HG03039 (cell line): ENCODE data around the gene SREBF1.

Experiments used
- ATAC-seq: cut with Tn5 transposase; IDR thresholded peaks from one replicate; pipeline ENCODE4 v1.9.1; 2021; ENCODE audit warnings: mild to moderate bottlenecking, moderate library complexity; ENCODE audit not compliant: unreplicated experiment

The SREBF1 gene

GRCh38 chr17:17859909-17860765, 23.4 kb upstream of the SREBF1 start:
- peak; percentile 63 for ATAC-seq

GRCh38 chr17:17857496-17857895, 20.7 kb upstream of the SREBF1 start:
- ATAC-seq, result no peak

GRCh38 chr17:17856386-17856785, 19.6 kb upstream of the SREBF1 start:
- no peak for ATAC-seq

DNA sequence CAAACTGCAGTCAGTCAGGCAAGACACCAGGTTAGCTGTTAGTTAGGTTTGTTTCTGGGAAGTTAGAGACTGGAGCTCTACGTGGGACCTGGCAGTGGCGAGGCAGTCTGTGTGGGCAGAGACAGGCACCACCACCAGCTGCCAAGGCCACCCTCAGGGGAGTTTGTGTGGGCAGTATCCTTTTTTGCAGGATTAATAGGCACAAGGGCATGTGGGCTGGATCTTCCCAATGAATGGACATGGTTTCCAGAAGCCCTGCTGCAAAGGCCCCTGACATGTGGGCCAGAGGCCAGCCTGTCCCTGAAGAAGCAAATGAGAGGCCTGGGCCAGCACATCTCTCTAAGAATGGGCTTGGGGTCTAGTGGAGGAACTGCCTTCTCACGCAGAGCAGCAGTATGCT, 19.2 kb upstream of the SREBF1 start:
- ATAC-seq, result no peak

DNA sequence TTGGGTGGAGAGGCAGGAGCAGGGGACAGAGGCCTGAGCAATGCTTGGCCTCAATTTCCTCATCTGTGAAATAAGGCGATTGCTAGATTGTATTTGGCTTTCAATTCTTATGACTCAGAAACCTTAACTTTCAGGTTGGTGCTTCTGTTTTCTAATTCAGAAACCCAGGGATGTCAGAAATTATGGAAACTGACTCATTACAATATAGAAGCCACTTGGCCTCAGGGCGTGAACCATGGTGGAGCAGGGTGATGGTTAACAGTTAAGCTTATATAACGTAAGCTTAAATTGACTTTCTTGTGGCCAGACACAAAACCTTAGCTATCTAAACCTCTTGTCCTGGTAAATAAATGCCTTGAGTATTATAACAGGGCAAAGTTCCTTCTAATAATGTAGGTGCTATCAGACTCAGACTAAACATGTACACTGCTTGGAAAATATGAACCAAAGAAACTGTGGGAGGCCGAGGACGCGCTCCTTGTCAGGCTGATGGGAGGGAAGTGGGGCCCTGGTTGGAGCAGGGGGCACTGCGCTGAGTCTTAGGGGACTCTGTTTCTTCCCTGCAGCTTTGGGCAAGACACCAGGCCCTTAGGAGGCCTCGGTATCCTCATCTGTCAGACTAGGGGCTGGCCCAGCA, 17.1 kb upstream of the SREBF1 start:
- no peak for ATAC-seq

- ATAC-seq, result no peak
Observed at GRCh38 chr17:17852930-17853329, 16.1 kb upstream of the SREBF1 start.

GRCh38 chr17:17851103-17852002, 14.6 kb upstream of the SREBF1 start:
- ATAC-seq, result no peak

GRCh38 chr17:17849845-17850373, 13.1 kb upstream of the SREBF1 start:
- ATAC-seq, result no peak

DNA sequence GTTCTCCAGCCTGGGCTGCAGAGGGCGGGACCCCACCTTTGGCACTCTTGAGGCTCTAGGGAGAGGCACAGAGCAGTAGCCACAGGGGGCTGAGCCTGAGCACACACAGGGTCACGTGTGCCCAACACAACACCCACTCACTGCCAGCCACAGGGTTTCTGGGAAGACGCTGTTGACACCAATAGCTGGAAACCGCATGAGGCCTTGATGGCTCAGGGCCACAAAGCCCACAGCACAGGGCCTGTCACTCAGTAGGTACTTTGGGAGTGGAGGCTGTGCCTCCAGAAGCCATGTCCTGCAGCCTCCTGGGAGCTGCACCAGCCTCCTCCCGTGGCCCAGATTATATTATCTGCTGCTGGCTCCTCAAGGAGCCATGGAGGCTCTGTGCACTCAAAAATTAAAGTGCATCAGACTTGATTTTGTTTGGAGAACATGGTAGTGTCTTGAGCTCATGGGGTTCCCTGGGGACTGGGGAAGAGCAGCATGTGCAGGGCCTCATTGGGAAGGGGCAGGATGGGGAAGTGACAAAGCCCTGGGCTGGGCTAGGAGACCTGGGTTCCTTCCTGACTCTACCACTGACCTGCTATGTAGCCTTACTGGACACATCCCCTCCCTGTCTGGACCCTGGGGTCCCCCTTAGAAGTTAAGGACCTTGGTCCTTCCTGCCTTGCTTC, 12.5 kb upstream of the SREBF1 start:
- peak; percentile 41 for ATAC-seq

DNA sequence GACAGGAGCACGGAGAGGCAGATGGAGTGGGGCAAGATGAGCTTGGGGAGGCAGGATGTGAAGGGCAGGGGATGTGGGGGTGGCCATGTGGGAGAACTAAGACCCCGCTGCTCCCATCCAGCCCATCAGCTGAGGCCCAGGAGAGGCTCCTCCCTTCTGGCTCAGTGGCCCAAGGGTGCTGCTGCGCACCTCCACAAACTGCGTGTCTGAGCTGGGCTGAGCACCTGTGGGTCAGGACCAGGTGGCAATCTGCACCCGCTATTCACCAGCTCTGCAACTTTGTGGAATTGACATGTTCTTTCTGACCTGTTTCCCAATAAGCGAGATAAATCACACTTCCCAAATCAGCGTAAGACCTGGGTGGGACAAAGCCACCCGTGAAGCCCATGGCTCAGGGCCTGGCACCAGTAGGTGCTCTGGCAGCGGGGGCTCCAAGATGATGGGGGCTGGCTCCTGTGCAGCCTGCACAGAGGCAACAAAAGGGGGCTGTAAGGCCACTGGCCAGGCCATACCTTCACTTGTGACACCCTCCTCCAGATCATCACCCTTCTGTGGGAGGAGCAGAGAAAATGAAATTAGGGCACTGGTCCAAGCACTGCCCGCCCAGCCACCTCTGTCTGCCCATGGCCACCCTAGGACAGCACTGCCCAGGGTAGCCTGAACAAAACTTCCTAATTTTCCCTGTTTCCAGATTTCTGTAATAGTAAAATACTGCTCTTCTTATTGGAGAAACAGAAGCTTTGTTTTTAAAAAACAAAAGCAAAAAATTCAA, 11.7 kb upstream of the SREBF1 start:
- no peak for ATAC-seq

DNA sequence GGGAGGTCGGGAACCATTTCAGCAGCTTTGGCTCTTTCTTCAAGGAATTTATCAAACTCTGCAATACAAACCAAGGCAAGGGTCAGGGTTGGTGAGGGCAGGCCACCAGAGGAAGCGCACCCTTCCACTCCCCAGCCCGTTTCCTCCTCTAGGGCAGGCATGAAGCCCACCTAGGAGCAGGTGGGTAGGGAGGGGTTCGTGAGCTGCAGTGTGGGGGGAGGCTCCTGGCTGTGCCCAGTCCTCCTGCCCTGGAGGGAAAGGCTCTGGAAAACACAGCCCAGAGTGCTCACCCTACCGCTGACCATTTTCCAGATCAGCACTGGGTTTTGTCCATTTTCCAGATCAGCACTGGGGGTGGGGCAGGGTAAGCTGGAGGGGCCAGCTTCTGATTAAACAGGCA, 10.9 kb upstream of the SREBF1 start:
- no peak for ATAC-seq

GRCh38 chr17:17847118-17847689, 10.4 kb upstream of the SREBF1 start:
- ATAC-seq, result no peak

- no peak for ATAC-seq
Observed at GRCh38 chr17:17846645-17847044, 9.9 kb upstream of the SREBF1 start.

GRCh38 chr17:17846003-17846402, 9.2 kb upstream of the SREBF1 start:
- no peak for ATAC-seq

GRCh38 chr17:17845046-17845775, 8.4 kb upstream of the SREBF1 start:
- ATAC-seq, result no peak

GRCh38 chr17:17844500-17844899, 7.7 kb upstream of the SREBF1 start:
- ATAC-seq, result no peak

GRCh38 chr17:17844079-17844478, 7.3 kb upstream of the SREBF1 start:
- ATAC-seq, result no peak

GRCh38 chr17:17843096-17843495, 6.3 kb upstream of the SREBF1 start:
- ATAC-seq, result no peak
